RPMI7951 (cell line): ENCODE measurements around the gene GBX1. TPM values are rescaled to one million over a fixed set of nuclear protein-coding genes. Genes with fewer than 3 reads are reported as not detected.
A peak's percentile ranks its signal among the peaks of the same experiment; 100 is the strongest.

Experiments
- DNase-seq: peaks from one replicate; pipeline ENCODE4 v3.0.0-alpha.2; 2012; ENCODE audit warnings: low read depth
- total RNA-seq: library from RNA; depleted of rRNA; stranded (reverse); fragments of >200 nt; shearing (Covaris generic); gene quantifications from 2 replicates; pipeline ENCODE4 v1.2.3, GENCODE V29; 2014

Gene GBX1
- total RNA-seq, 1 experiment from 2014 or later, result not detected

DNA sequence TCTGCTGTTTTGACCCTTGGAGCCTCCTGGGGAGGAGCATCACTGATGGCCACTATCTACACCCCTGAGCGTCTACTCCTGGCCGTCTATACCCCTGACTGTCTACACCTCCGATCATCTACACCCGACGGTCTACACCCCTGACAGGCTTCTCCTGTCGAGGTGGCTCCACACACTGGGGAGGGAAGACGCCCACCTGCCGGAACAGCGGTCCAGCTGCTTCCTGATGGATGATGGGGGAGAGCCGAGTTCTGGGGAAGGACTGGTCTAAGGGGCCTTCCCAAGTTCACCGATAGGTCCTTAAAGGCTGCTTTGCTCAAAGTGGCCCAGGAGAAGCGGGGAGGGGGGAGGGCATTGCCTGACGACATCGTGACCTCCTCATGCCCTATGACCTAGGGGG lies 39.4 kb downstream of the GBX1 start:
- no peak for DNase-seq

DNA sequence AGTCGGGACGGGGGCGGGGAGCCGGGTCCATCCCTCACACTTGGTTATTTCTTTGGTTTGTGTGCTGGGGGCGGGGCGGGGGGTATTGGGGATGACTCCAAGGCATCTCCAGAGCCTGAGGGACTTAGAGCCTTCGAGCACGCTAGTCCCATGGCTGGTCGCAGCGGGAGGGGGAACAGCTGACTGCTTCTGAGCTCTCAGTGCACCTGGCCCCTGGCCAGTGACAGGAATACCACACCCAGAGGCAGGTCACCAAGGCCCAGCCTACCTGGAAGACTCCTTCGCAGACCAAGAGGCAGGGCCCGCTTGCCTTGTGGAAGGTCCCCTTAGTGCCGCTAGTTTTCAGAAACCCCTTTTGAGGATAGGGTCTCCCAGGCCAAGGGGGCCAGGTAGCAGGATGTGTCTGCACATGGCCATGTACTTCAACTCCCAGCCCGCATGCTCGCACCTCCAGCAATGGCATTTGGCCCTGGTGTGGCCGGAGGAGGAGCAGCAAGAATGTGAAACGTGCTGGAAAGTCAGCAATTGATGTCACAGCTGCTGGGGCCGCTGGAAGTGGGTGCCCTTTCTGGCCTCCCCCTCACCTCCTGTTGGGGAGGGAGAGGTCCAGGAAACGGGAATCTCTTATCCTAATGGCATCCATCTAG lies 40.9 kb downstream of the GBX1 start:
- no peak for DNase-seq

GRCh38 chr7:151125846-151126481 lies 41.5 kb downstream of the GBX1 start:
- DNase-seq, result no peak

GRCh38 chr7:151125470-151125845 lies 42.0 kb downstream of the GBX1 start:
- DNase-seq, result no peak

DNA sequence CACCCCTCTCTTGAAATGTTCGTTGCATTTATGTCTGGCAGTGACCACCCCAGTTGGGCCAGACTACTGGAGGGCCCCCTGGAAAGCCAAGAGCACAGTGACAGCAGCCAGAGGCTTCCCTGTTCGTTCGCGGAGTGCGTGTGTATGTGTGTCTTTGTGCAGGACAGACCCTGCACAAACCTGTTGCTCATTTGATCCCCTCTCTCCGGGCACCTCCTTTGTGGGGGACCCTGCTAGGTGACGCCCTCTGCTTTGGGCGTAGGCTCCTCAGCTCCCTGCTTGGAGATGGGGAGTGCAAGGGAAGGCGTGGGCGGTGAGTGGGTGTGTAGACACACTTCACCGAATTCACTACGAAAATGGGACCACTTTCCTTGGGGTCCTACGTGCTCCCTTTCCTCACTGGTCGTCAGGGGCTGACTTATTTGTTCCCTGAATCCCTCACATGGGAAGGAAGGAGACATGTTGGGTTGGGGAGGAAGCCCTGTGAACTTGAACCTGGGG lies 42.5 kb downstream of the GBX1 start:
- no peak for DNase-seq

DNA sequence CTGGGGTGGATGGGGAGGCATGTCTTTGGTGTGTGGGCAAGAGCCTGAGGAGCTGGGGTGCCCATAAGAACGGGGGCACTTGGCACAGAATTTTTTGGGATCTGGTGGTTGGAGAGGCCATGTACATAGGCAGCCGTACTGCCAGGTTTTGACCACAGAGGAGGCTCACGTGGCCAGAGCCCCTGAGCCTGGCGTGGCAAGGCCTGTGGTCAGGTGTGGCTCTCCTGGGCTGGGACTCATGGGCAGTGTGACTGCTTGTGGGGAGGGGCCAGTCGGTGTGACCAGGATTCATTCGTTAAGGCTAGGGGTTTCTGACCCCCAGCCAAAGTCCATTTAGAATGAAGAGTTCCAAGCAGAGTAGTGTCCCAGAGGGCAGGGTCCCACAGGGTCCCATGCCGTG lies 43.0 kb downstream of the GBX1 start:
- no peak for DNase-seq

- DNase-seq, result peak; percentile 69
These were observed 43.6 kb downstream of the GBX1 start for GRCh38 chr7:151123822-151124464.

- no peak for DNase-seq
These were observed 44.2 kb downstream of the GBX1 start for GRCh38 chr7:151123158-151123821.

GRCh38 chr7:151122796-151123157 lies 44.7 kb downstream of the GBX1 start:
- no peak for DNase-seq

GRCh38 chr7:151122276-151122675 lies 45.2 kb downstream of the GBX1 start:
- DNase-seq, result no peak

DNA sequence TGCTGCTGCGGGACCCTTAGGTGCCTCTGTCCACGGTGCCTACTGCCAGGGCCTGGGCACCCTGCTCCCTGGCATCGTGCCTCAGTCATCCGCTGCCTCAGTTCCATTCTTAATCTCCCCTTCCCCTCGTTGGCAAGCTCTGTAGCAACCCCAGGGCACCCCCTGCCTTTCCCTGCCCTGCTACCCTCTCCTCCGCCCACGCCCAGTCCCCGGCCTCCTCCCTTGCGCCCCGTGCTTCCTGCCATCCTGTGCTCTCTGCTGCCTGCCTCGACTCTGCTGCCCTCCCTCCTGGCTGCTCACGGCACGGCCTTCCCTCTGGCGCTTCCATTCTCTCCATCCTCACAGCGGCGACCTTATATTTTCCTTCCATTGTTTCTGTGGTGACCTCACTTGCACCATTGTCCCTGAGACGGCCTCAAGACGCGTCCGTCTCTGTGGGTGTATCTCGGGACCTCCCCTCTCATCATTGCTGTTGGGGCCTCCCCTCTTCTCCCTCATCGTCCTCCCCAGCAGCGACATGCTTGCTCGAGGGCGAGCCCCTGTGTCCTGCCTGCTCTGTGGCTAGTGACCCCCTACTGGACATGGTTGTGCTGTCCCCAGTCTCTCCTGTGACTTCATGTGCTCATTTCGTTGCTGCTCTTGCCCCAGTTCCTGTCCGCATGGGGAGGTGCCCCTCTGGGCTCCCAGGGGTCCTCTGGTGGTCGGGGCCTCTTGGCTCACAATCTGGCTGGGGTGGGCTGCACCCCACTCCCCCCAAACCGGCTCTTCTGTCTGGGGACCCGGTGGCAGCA lies 45.9 kb downstream of the GBX1 start:
- DNase-seq, result no peak

- no peak for DNase-seq
These were observed 46.6 kb downstream of the GBX1 start for GRCh38 chr7:151120896-151121295.

DNA sequence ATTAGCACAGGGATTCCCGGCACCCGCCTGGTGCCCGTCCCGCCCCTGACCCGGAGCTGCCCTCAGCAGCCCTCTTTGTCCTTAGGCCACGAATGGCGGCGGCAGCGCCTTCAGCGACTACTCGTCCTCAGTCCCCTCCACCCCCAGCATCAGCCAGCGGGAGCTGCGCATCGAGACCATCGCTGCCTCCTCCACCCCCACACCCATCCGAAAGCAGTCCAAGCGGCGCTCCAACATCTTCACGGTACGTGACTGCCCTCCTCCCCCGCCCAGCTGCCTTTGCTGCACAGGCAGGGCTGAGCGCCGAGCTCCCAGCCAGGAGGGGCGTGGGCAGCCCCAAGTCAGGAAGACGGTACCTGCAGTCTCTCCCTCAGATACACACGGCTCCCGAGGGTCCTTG lies 47.6 kb downstream of the GBX1 start:
- DNase-seq, result no peak

DNA sequence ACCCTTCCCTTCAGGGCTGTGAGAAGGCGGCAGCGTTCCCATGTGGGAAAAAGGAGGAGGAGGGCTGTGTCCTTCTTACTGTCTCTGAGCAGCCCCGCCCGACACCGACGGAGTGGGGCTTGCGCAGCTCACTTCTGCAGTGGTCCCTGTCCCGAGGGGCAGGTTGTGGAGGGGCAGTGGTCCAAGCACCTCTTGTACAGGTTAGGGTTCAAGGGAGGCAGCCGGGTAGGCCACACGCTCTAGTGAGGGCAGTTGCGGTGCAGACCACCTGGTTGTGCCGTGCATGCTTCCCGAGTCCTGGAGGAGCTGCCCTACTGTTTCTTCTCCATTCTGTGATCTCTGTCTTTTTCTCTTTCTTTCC lies 48.5 kb downstream of the GBX1 start:
- DNase-seq, result no peak

DNA sequence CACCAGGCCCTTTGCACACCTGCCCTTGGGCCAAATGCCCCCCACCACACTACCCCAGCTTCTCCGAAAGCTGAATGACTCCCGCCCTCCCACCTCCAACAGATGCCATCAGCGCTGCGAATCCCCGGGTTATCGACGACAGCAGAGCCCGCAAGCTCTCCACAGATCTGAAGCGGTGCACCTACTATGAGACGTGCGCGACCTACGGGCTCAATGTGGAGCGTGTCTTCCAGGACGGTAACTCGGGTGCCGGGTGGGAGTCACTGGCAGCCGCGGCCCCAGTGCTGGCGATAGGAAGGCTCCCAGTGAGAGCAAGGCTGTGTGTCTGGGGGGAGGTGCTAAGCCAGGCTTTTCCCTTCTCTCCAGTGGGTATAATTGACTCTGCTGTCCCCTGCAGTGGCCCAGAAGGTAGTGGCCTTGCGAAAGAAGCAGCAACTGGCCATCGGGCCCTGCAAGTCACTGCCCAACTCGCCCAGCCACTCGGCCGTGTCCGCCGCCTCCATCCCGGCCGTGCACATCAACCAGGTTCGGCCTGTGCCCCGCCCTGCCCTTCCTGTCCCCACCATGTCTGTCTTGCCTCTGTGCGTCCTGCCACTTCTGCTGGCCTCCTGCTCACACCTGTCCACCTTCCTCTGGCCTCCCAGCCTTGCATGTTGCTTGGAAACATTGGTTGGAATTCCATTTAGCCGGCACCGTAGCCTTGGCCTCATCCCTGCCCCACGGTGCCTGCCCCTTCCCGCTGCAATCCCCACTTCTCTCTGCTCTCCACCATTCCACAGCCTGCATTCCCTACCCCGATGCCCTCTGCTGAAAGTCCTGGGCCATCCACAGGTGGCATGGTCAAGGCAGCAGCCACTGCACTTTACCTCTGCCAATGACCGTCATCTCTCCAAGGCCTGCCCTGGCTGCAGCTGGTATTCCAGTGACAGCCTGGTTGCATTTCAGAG lies 49.1 kb downstream of the GBX1 start:
- no peak for DNase-seq

GRCh38 chr7:151117565-151117964 lies 49.9 kb downstream of the GBX1 start:
- no peak for DNase-seq

- no peak for DNase-seq
These were observed 50.7 kb downstream of the GBX1 start for GRCh38 chr7:151116603-151117440.

DNA sequence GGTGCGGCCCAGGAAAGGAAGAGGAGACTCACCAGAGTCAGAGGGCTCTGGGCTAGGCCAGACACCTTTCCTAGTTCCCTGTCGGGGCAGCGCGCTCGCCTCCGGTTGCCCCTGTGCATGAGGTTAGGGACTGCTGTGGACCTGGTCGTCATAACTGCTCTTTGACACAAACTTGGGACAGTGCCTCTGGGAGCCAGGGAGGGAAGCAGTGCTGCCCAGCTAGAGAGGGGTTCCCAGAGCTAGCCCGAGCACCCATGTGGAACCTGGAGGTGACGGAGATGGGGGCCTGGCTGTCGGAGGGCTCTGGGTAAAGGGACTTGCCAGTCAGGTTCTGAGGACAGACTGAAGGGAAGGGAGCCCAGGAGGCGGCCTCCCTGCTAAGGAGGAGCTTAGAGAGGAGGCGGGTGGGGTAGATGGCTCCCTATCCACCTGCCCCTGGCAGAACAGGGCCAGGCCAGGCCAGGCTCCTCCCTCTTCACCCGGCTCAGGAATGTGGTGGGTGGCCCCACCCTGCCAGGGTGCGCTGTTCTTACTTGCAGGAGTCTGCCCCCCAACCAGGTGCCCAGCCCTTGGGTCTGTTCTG lies 51.6 kb downstream of the GBX1 start:
- DNase-seq, result no peak

DNA sequence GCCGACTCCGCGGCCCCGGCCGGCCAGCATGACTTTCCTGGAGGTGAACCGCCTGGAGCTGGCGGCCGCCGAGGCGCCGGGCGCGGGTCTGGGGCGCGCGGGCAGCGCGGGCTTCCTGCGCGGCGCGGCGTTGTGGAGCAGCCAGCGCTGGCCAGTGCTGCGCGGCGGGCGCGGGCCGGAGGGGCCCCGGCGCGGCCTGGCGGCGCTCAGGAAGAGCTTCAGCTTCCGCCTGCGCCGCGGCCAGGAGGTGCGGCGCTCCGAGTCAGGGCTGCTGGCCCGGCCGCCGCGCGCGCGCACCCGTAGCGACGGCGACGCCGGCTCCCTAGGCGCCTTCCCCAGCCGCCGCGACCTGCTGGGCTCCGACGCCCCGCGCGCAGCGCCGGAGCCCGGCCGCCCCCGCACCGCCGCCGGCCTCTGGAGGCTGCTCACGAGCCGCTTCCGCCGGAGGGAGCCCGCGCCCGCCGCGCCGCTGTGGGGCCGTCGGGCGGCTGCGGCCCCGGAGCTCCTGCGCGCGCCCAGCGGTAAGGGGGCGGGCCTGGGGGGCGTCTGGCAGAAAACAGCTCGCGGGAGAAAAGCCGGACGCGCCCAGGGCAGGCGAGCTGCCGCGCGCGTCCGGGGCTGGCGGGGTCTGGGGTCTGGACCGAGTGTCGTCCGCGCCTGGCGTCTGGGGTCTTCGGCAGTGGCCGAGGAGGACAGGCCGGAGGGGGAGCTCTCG lies 52.2 kb downstream of the GBX1 start:
- DNase-seq, result no peak
